ACC112 (cell line): ENCODE measurements around the gene RAB24.
"Not testable (repeated sequence)": the region's sequence is repeated elsewhere in the genome, so short reads cannot be mapped to it uniquely, and the experiment has no call there.

ENCODE experiments used
- H2AFZ ChIP-seq: fragments of 200-600 bp; sonication (generic); one replicate; pipeline ENCODE4 v1.6.0; 2017; ENCODE audit warnings: antibody characterized with exemption, low read length; ENCODE audit not compliant: unreplicated experiment
- H3K27ac ChIP-seq: fragments of 200-600 bp; sonication (generic); 2 replicates; pipeline ENCODE4 v1.5.1; 2014; ENCODE audit warnings: low read depth, mild to moderate bottlenecking, antibody characterized with exemption, low read length, moderate library complexity
- H3K27me3 ChIP-seq: fragments of 200-600 bp; sonication (generic); 2 replicates; pipeline ENCODE4 v1.6.1; 2014; ENCODE audit warnings: mild to moderate bottlenecking, antibody characterized with exemption, low read length, moderate library complexity, mixed read lengths; ENCODE audit not compliant: insufficient read depth
- H3K36me3 ChIP-seq: fragments of 200-600 bp; sonication (generic); 2 replicates; pipeline ENCODE4 v1.6.1; 2016; ENCODE audit warnings: mild to moderate bottlenecking, antibody characterized with exemption, low read length, moderate library complexity, mixed read lengths; ENCODE audit not compliant: insufficient read depth
- H3K4me1 ChIP-seq: fragments of 200-600 bp; sonication (generic); one replicate; pipeline ENCODE4 v1.6.1; 2016; ENCODE audit warnings: low read length, mixed read lengths; ENCODE audit not compliant: insufficient read depth, unreplicated experiment, control insufficient read depth
- H3K4me3 ChIP-seq: fragments of 200-600 bp; sonication (generic); 2 replicates; pipeline ENCODE4 v1.5.1; 2014; ENCODE audit warnings: mild to moderate bottlenecking, low read depth, low read length
- H3K79me2 ChIP-seq: fragments of 200-600 bp; sonication (generic); one replicate; pipeline ENCODE4 v1.6.0; 2016; ENCODE audit warnings: low read length; ENCODE audit not compliant: control insufficient read depth, unreplicated experiment, insufficient read depth

Gene RAB24

GRCh38 chr5:177310332-177310731, 6.8 kb upstream of the RAB24 start:
- no peak overlapping the region for H3K27ac ChIP-seq
- H2AFZ ChIP-seq, result no peak overlapping the region
- no peaks in the 10 kb centered on the region for H3K36me3 ChIP-seq
- H3K79me2 ChIP-seq, result peaks cover 26% of the 10 kb centered on the region
- peaks cover 28% of the 10 kb centered on the region for H3K4me1 ChIP-seq
- H3K4me3 ChIP-seq, result peak overlapping the region; percentile 78
- H3K27me3 ChIP-seq, result no peaks in the 10 kb centered on the region

- no peak overlapping the region for H3K27ac ChIP-seq
- H3K4me1 ChIP-seq, result peaks cover 36% of the 10 kb centered on the region
- no peaks in the 10 kb centered on the region for H3K36me3 ChIP-seq
- H3K79me2 ChIP-seq, result peaks cover 34% of the 10 kb centered on the region
- H3K27me3 ChIP-seq, result no peaks in the 10 kb centered on the region
- H2AFZ ChIP-seq, result no peak overlapping the region
- H3K4me3 ChIP-seq, result no peak overlapping the region
These were observed 6.1 kb upstream of the RAB24 start for GRCh38 chr5:177309351-177310191.

GRCh38 chr5:177308740-177309139, 5.2 kb upstream of the RAB24 start:
- Histone ChIP-seq H3K4me1 (peaks cover 36% of the 10 kb centered on the region), H3K36me3 (no peaks in the 10 kb centered on the region), H2AFZ (no peak overlapping the region), H3K4me3 (no peak overlapping the region), H3K79me2 (peaks cover 41% of the 10 kb centered on the region), H3K27ac (no peak overlapping the region), H3K27me3 (no peaks in the 10 kb centered on the region)

GRCh38 chr5:177307544-177308363, 4.2 kb upstream of the RAB24 start:
- peaks cover 51% of the 10 kb centered on the region for H3K79me2 ChIP-seq
- no peak overlapping the region for H3K4me3 ChIP-seq
- no peak overlapping the region for H2AFZ ChIP-seq

GRCh38 chr5:177306674-177307543, 3.4 kb upstream of the RAB24 start:
- Histone ChIP-seq H3K36me3 (no peaks in the 10 kb centered on the region), H3K4me3 (no peak overlapping the region), H3K79me2 (peaks cover 59% of the 10 kb centered on the region), H3K27ac (peak overlapping the region; percentile 56; the same call in 1 of the 2 replicates), H3K4me1 (peaks cover 36% of the 10 kb centered on the region), H2AFZ (no peak overlapping the region), H3K27me3 (no peaks in the 10 kb centered on the region)

More at GRCh38 chr5:177307544-177308363, 4.2 kb upstream of the RAB24 start:
- H3K4me1 ChIP-seq, result peaks cover 33% of the 10 kb centered on the region
- H3K27ac ChIP-seq, result peak overlapping the region; percentile 56; the same call in 1 of the 2 replicates
- H3K27me3 ChIP-seq, result no peaks in the 10 kb centered on the region
- H3K36me3 ChIP-seq, result no peaks in the 10 kb centered on the region

- H3K36me3 ChIP-seq, H3K4me3 ChIP-seq, H2AFZ ChIP-seq, H3K27me3 ChIP-seq: not testable (repeated sequence)
- Histone ChIP-seq H3K79me2 (peaks cover 61% of the 10 kb centered on the region), H3K27ac (peak overlapping the region; percentile 56; the same call in 1 of the 2 replicates), H3K4me1 (peaks cover 43% of the 10 kb centered on the region)
These were observed 2.7 kb upstream of the RAB24 start for GRCh38 chr5:177306103-177306640.

- Histone ChIP-seq H3K4me1 (peaks cover 52% of the 10 kb centered on the region), H3K36me3 (no peaks in the 10 kb centered on the region), H3K4me3 (peak overlapping the region; percentile 100), H3K27ac (peak overlapping the region; percentile 58), H3K27me3 (no peaks in the 10 kb centered on the region), H2AFZ (peak overlapping the region; percentile 29), H3K79me2 (peaks cover 47% of the 10 kb centered on the region)
These were observed 1.0 kb upstream of the RAB24 start for GRCh38 chr5:177304392-177305119.

GRCh38 chr5:177303925-177304391, 439 bp upstream of the RAB24 start:
- H3K4me3 ChIP-seq, result peak overlapping the region; percentile 100
- H2AFZ ChIP-seq, result peak overlapping the region; percentile 29
- peaks cover 55% of the 10 kb centered on the region for H3K4me1 ChIP-seq
- peaks cover 47% of the 10 kb centered on the region for H3K79me2 ChIP-seq
- H3K36me3 ChIP-seq, result no peaks in the 10 kb centered on the region
- H3K27ac ChIP-seq, result peak overlapping the region; percentile 58
- H3K27me3 ChIP-seq, result no peaks in the 10 kb centered on the region

- Histone ChIP-seq H3K79me2 (peaks cover 47% of the 10 kb centered on the region), H3K4me1 (peaks cover 55% of the 10 kb centered on the region), H3K27me3 (no peaks in the 10 kb centered on the region), H3K27ac (no peak overlapping the region; the same call in 1 of the 2 replicates), H3K36me3 (no peaks in the 10 kb centered on the region), H3K4me3 (peak overlapping the region; percentile 100), H2AFZ (no peak overlapping the region)
These were observed 987 bp downstream of the RAB24 start for GRCh38 chr5:177302354-177303110.
